Urinary bladder (tissue), 4 donors: ENCODE data around the gene PSORS1C2. TPM values are rescaled to one million over a fixed set of nuclear protein-coding genes. Genes with fewer than 3 reads are reported as not detected.
"Not testable (repeated sequence)": the region's sequence is repeated elsewhere in the genome, so short reads cannot be mapped to it uniquely, and the experiment has no call there.

Experiments used
- DNase-seq: peaks from one replicate; pipeline ENCODE4 v3.0.0-alpha.2; 2015; ENCODE audit errors: extremely low spot score
- H3K27ac ChIP-seq: one replicate; pipeline ENCODE4 v1.5.1; 2013; ENCODE audit warnings: low read depth, mild to moderate bottlenecking, moderate library complexity
- H3K36me3 ChIP-seq: one replicate; pipeline ENCODE4 v1.6.1; 2013; ENCODE audit warnings: mild to moderate bottlenecking, moderate library complexity; ENCODE audit not compliant: insufficient read depth
- H3K4me1 ChIP-seq: one replicate; pipeline ENCODE4 v1.6.1; 2013; ENCODE audit warnings: mild to moderate bottlenecking, moderate library complexity; ENCODE audit not compliant: insufficient read depth
- H3K4me3 ChIP-seq: one replicate; pipeline ENCODE4 v1.5.1; 2013; ENCODE audit warnings: low read depth, low read length
- WGBS: extraction: QIAGEN DNeasy Blood & Tissue Kit; methylation state at CpG from one replicate; pipeline ENCODE4 v1.1.7; 2013; 5-methylcytosine and 5-hydroxymethylcytosine counted together
- polyA plus RNA-seq: library from polyadenylated mRNA; stranded (reverse); fragments of 200-250 nt; gene quantifications from one replicate; pipeline ENCODE4 v1.2.3, GENCODE V29; 2013
- total RNA-seq: library from RNA; depleted of rRNA; stranded (reverse); fragments of >200 nt; gene quantifications from one replicate; pipeline ENCODE4 v1.2.3, GENCODE V29; 2014
- donor health status: healthy with polysubstance abuse.
- donor health status: healthy.

Gene PSORS1C2
- total and polyA plus RNA-seq, 2 donors = not detected

GRCh38 chr6:31171931-31172905 lies 33.4 kb upstream of the PSORS1C2 start:
- no peak for DNase-seq
- H3K36me3 ChIP-seq = no peaks in the 10 kb centered on the region
- H3K4me3 ChIP-seq = no peak overlapping the region
- H3K4me1 ChIP-seq = no peaks in the 10 kb centered on the region
- WGBS = 56% methylated on average over 16 of the region's 16 CpGs
- no peak overlapping the region for H3K27ac ChIP-seq

GRCh38 chr6:31170987-31171671 lies 32.3 kb upstream of the PSORS1C2 start:
- Histone ChIP-seq H3K27ac (no peak overlapping the region), H3K4me3 (no peak overlapping the region), H3K4me1 (no peaks in the 10 kb centered on the region), H3K36me3 (no peaks in the 10 kb centered on the region)
- DNase-seq = no peak
- WGBS = 83% methylated on average over 10 of the region's 10 CpGs

- H3K4me1 ChIP-seq = no peaks in the 10 kb centered on the region
- 49% methylated on average over 9 of the region's 9 CpGs for WGBS
- no peaks in the 10 kb centered on the region for H3K36me3 ChIP-seq
Measured at GRCh38 chr6:31170600-31170881, 31.7 kb upstream of the PSORS1C2 start, which contains the start of gene POU5F1. TSS of gene POU5F1 (minus strand) at chr6:31170682. CDS start at chr6:31170620, 62 bp downstream.

GRCh38 chr6:31169858-31170599 lies 31.2 kb upstream of the PSORS1C2 start:
- not testable (repeated sequence) for H3K4me1 ChIP-seq, DNase-seq, H3K4me3 ChIP-seq, H3K27ac ChIP-seq, H3K36me3 ChIP-seq
- WGBS = 49% methylated on average over 23 of the region's 23 CpGs

More at GRCh38 chr6:31170600-31170881, 31.7 kb upstream of the PSORS1C2 start, which contains the start of gene POU5F1:
- no peak for DNase-seq
- no peak within 1 kb of the TSS for H3K27ac ChIP-seq
- H3K4me3 ChIP-seq = no peak within 1 kb of the TSS

GRCh38 chr6:31169123-31169857 lies 30.4 kb upstream of the PSORS1C2 start:
- Histone ChIP-seq H3K27ac (no peak overlapping the region), H3K4me1 (no peaks in the 10 kb centered on the region), H3K4me3 (no peak overlapping the region), H3K36me3 (no peaks in the 10 kb centered on the region)
- DNase-seq = no peak
- 66% methylated on average over 10 of the region's 10 CpGs for WGBS

- H3K4me3 ChIP-seq = no peak overlapping the region
- H3K27ac ChIP-seq = no peak overlapping the region
- H3K36me3 ChIP-seq = no peaks in the 10 kb centered on the region
- 46% methylated on average over 3 of the region's 3 CpGs for WGBS
- DNase-seq = no peak
- no peaks in the 10 kb centered on the region for H3K4me1 ChIP-seq
Measured at GRCh38 chr6:31168606-31169005, 29.7 kb upstream of the PSORS1C2 start.

- Histone ChIP-seq H3K4me3 (no peak overlapping the region), H3K27ac (no peak overlapping the region), H3K4me1 (no peaks in the 10 kb centered on the region), H3K36me3 (peaks cover 3% of the 10 kb centered on the region)
- 54% methylated on average over 5 of the region's 5 CpGs for WGBS
- no peak for DNase-seq
Measured at GRCh38 chr6:31165986-31166385, 27.1 kb upstream of the PSORS1C2 start.

GRCh38 chr6:31165064-31165832 lies 26.4 kb upstream of the PSORS1C2 start:
- not testable (repeated sequence) for H3K4me1 ChIP-seq, DNase-seq, H3K36me3 ChIP-seq, H3K27ac ChIP-seq, H3K4me3 ChIP-seq
- WGBS = 83% methylated on average over 17 of the region's 17 CpGs

GRCh38 chr6:31164475-31165063 lies 25.7 kb upstream of the PSORS1C2 start:
- 94% methylated on average over 7 of the region's 9 CpGs for WGBS
- H3K36me3 ChIP-seq, H3K27ac ChIP-seq, H3K4me3 ChIP-seq, DNase-seq, H3K4me1 ChIP-seq: not testable (repeated sequence)

- DNase-seq = no peak
- H3K4me3 ChIP-seq = no peak overlapping the region
- no peak overlapping the region for H3K27ac ChIP-seq
- no peaks in the 10 kb centered on the region for H3K4me1 ChIP-seq
- peaks cover 3% of the 10 kb centered on the region for H3K36me3 ChIP-seq
Measured at GRCh38 chr6:31163922-31164321, 25.1 kb upstream of the PSORS1C2 start.

GRCh38 chr6:31162463-31163165 lies 23.7 kb upstream of the PSORS1C2 start:
- H3K36me3 ChIP-seq = peaks cover 3% of the 10 kb centered on the region
- no peak overlapping the region for H3K27ac ChIP-seq
- no peak overlapping the region for H3K4me3 ChIP-seq
- 89% methylated on average over 13 of the region's 13 CpGs for WGBS
- DNase-seq = no peak
- H3K4me1 ChIP-seq = no peaks in the 10 kb centered on the region
